Activated T-cell treated with anti-CD3 and anti-CD28 coated beads for 1 hour (primary cell): ENCODE results near the gene SLC46A1.

ENCODE experiments used
- DNase-seq: peaks from one replicate; pipeline ENCODE4 v3.0.0-alpha.2; 2020; ENCODE audit warnings: low read depth

Gene SLC46A1

GRCh38 chr17:28350271-28350670 lies 55.7 kb downstream of the SLC46A1 start:
- no peak for DNase-seq

- DNase-seq, result no peak
Observed at GRCh38 chr17:28348979-28349378, 57.0 kb downstream of the SLC46A1 start.

GRCh38 chr17:28347261-28347891 lies 58.6 kb downstream of the SLC46A1 start:
- no peak for DNase-seq

- no peak for DNase-seq
Observed at GRCh38 chr17:28346746-28347246, 59.2 kb downstream of the SLC46A1 start.

GRCh38 chr17:28346199-28346580 lies 59.8 kb downstream of the SLC46A1 start:
- no peak for DNase-seq

GRCh38 chr17:28345419-28346198 lies 60.4 kb downstream of the SLC46A1 start:
- DNase-seq, result no peak
